ENCODE results near the gene P2RX1.

P2RX1 gene

GRCh38 chr17:3848229-3848835 is 67.9 kb downstream of the P2RX1 start:
- no peak for DNase-seq

GRCh38 chr17:3847165-3847670 is 69.0 kb downstream of the P2RX1 start:
- DNase-seq = no peak
